Measurements from ENCODE around the gene PIP5K1C. TPM values are rescaled to one million over a fixed set of nuclear protein-coding genes. Genes with fewer than 3 reads are reported as not detected.

Gene PIP5K1C
- total RNA-seq, 1 donor from 2014 or later, result 8.6 TPM

DNA sequence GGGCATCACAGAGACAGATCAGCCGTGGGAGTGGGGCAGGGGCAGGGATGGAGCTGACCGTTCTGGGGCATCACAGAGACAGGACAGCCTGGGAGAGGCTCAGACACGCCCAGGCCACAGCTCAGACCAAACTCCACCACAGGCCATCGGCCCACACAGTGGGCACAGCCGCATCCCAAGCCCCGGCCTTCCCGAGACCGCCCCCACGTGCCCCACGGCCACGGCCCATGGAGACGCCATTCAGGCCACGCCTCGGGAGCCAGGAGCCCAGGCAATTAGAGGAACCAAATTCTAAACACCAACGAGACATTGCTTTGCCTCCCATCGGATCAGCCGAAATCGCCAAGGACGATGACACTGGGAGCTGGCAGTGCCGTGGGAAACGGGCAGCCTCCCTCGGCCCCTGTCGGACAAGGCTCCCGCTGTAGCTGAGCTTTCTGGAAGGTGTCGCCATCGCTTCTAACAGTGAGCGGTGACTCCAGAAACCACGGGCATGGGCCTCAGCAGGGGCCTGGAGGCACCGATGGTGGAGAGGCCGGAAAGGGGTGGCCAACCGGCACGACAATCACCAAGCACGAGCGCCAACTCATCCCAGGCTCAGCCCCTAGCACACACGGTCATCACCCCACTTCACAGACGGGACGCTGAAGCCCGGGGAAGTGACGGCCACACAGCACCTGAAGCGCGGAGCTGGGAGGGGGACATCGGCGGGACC is 2.4 kb downstream of the PIP5K1C start:
- H3K4me3 Mint-ChIP-seq, result peak overlapping the region; percentile 74
- Histone ChIP-seq H3K4me2 (no peak overlapping the region), H3K27me3 (no peaks in the 10 kb centered on the region), H3K4me3 (no peak overlapping the region), H3K9me3 (ENCODE audit: low read depth) (no peaks in the 10 kb centered on the region), H3K4me1 (peaks cover 9% of the 10 kb centered on the region), H3K9ac (no peak overlapping the region), H3K36me3 (no peaks in the 10 kb centered on the region), H3K27ac (no peak overlapping the region), H4K20me1 (ENCODE audit: low read depth) (peaks cover 68% of the 10 kb centered on the region), H3K79me2 (ENCODE audit: low read depth) (peaks cover 66% of the 10 kb centered on the region), H3F3A (ENCODE audit: low read depth) (peaks cover 8% of the 10 kb centered on the region), H2AFZ (replicated peaks) (no peak overlapping the region)
- peaks cover 17% of the 10 kb centered on the region for H3K4me1 Mint-ChIP-seq
- H3K9me3 Mint-ChIP-seq, result no peaks in the 10 kb centered on the region
- DNase-seq (ENCODE audit: low spot score), result no peak
- no peak overlapping the region for H3K27ac Mint-ChIP-seq
- H3K36me3 Mint-ChIP-seq, result no peaks in the 10 kb centered on the region
- peaks cover 1% of the 10 kb centered on the region for H3K27me3 Mint-ChIP-seq (ENCODE audit: insufficient read depth, low read depth)
- no peak for TF ChIP-seq EZH2 (IDR thresholded peaks at IDR 0.05)
- no peak for TF ChIP-seq EZH2phosphoT487 (IDR thresholded peaks at IDR 0.05)
- TF ChIP-seq, protein P1, sequence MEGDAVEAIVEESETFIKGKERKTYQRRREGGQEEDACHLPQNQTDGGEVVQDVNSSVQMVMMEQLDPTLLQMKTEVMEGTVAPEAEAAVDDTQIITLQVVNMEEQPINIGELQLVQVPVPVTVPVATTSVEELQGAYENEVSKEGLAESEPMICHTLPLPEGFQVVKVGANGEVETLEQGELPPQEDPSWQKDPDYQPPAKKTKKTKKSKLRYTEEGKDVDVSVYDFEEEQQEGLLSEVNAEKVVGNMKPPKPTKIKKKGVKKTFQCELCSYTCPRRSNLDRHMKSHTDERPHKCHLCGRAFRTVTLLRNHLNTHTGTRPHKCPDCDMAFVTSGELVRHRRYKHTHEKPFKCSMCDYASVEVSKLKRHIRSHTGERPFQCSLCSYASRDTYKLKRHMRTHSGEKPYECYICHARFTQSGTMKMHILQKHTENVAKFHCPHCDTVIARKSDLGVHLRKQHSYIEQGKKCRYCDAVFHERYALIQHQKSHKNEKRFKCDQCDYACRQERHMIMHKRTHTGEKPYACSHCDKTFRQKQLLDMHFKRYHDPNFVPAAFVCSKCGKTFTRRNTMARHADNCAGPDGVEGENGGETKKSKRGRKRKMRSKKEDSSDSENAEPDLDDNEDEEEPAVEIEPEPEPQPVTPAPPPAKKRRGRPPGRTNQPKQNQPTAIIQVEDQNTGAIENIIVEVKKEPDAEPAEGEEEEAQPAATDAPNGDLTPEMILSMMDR (IDR thresholded peaks at IDR 0.05), result no peak

DNA sequence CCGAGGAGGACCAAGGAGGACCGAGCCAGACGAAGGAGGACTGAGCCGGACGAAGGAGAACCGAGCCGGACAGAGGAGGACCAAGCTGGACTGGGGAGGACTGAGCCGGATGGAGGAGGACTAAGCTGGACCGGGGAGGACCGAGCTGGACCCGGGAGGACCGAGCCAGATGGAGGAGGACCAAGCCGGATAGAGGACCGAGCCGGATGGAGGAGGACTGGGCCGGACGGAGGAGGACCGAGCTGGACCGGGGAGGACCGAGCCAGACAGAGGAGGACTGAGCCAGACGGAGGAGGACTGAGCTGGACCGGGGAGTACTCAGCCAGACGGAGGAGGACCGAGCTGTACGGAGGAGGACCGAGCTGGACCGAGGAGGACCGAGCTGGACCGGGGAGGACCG is 3.2 kb downstream of the PIP5K1C start:
- Mint-ChIP-seq H3K27me3 (ENCODE audit: insufficient read depth, low read depth) (peaks cover 2% of the 10 kb centered on the region), H3K36me3 (no peaks in the 10 kb centered on the region), H3K27ac (no peak overlapping the region), H3K4me1 (peaks cover 17% of the 10 kb centered on the region), H3K9me3 (no peaks in the 10 kb centered on the region), H3K4me3 (no peak overlapping the region)
- Histone ChIP-seq H3K27me3 (no peaks in the 10 kb centered on the region), H2AFZ (replicated peaks) (no peak overlapping the region), H3K4me1 (peaks cover 9% of the 10 kb centered on the region), H3K4me2 (no peak overlapping the region), H3K27ac (no peak overlapping the region), H4K20me1 (ENCODE audit: low read depth) (peaks cover 70% of the 10 kb centered on the region), H3F3A (ENCODE audit: low read depth) (peaks cover 8% of the 10 kb centered on the region), H3K79me2 (ENCODE audit: low read depth) (peaks cover 74% of the 10 kb centered on the region), H3K36me3 (no peaks in the 10 kb centered on the region), H3K4me3 (no peak overlapping the region), H3K9me3 (ENCODE audit: low read depth) (no peaks in the 10 kb centered on the region), H3K9ac (no peak overlapping the region)
- no peak for TF ChIP-seq EZH2 (IDR thresholded peaks at IDR 0.05)
- TF ChIP-seq, protein P1 (IDR thresholded peaks at IDR 0.05), result no peak
- TF ChIP-seq EZH2phosphoT487 (IDR thresholded peaks at IDR 0.05), result no peak
- no peak for DNase-seq (ENCODE audit: low spot score)

DNA sequence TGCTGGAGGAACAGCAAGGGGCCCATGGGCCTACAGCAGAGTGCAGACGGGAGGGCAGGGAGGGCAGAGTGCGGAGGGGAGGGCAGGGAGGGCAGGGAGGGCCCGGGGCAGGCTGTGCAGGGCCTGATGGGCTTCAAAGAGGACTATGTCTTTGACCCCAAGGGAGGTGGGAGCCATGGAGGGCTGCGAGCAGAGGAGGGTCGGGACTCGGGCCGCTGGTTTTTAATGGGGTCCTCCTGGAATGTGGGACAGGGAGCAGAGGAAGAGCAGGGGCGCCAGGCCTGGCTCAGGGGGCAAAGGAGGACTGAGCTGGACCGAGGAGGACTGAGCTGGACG is 3.6 kb downstream of the PIP5K1C start:
- peaks cover 78% of the 10 kb centered on the region for H3K79me2 ChIP-seq (ENCODE audit: low read depth)
- peaks cover 2% of the 10 kb centered on the region for H3K27me3 Mint-ChIP-seq (ENCODE audit: insufficient read depth, low read depth)
- no peak for DNase-seq (ENCODE audit: low spot score)

More for the DNA sequence above, 3.6 kb downstream of the PIP5K1C start:
- Mint-ChIP-seq H3K36me3 (peaks cover under 1% of the 10 kb centered on the region), H3K27ac (no peak overlapping the region), H3K9me3 (no peaks in the 10 kb centered on the region), H3K4me3 (peak overlapping the region; percentile 27), H3K4me1 (peaks cover 17% of the 10 kb centered on the region)
- TF ChIP-seq EZH2phosphoT487 (IDR thresholded peaks at IDR 0.05), result no peak
- TF ChIP-seq, protein P1 (IDR thresholded peaks at IDR 0.05), result no peak
- no peak for TF ChIP-seq EZH2 (IDR thresholded peaks at IDR 0.05)
- Histone ChIP-seq H3K9me3 (ENCODE audit: low read depth) (no peaks in the 10 kb centered on the region), H4K20me1 (ENCODE audit: low read depth) (peaks cover 74% of the 10 kb centered on the region), H3K4me2 (no peak overlapping the region), H2AFZ (replicated peaks) (no peak overlapping the region), H3K36me3 (no peaks in the 10 kb centered on the region), H3K27me3 (no peaks in the 10 kb centered on the region), H3K27ac (no peak overlapping the region), H3K4me3 (no peak overlapping the region), H3K4me1 (peaks cover 9% of the 10 kb centered on the region), H3F3A (ENCODE audit: low read depth) (peaks cover 8% of the 10 kb centered on the region), H3K9ac (no peak overlapping the region)
